HG02885 (cell line): Measurements from ENCODE around the gene CCNE1.
"Not testable (repeated sequence)": the region's sequence is repeated elsewhere in the genome, so short reads cannot be mapped to it uniquely, and the experiment has no call there.

Experiments used
- ATAC-seq: cut with Tn5 transposase; IDR thresholded peaks from one replicate; pipeline ENCODE4 v1.9.1; 2021; ENCODE audit warnings: mild to moderate bottlenecking; ENCODE audit not compliant: unreplicated experiment, poor library complexity

CCNE1 gene

GRCh38 chr19:29812080-29812880 lies 489 bp downstream of the CCNE1 start:
- peak; percentile 27 for ATAC-seq

- ATAC-seq = no peak
These were observed 1.1 kb downstream of the CCNE1 start for GRCh38 chr19:29812881-29813275.

- ATAC-seq = no peak
These were observed 1.9 kb downstream of the CCNE1 start for GRCh38 chr19:29813642-29814041.

GRCh38 chr19:29815231-29815630 lies 3.4 kb downstream of the CCNE1 start:
- ATAC-seq = no peak

GRCh38 chr19:29817316-29817715 lies 5.5 kb downstream of the CCNE1 start:
- ATAC-seq = no peak

- ATAC-seq = no peak
These were observed 7.5 kb downstream of the CCNE1 start for GRCh38 chr19:29819300-29819699.

GRCh38 chr19:29819986-29820385 lies 8.2 kb downstream of the CCNE1 start:
- no peak for ATAC-seq

GRCh38 chr19:29823581-29824330 lies 12.0 kb downstream of the CCNE1 start:
- no peak for ATAC-seq

GRCh38 chr19:29825263-29825662 lies 13.5 kb downstream of the CCNE1 start:
- not testable (repeated sequence) for ATAC-seq

- ATAC-seq = no peak
These were observed 19.3 kb downstream of the CCNE1 start for GRCh38 chr19:29831041-29831548.

GRCh38 chr19:29831686-29832085 lies 19.9 kb downstream of the CCNE1 start:
- ATAC-seq = no peak

- no peak for ATAC-seq
These were observed 21.0 kb downstream of the CCNE1 start for GRCh38 chr19:29832801-29833200.

- no peak for ATAC-seq
These were observed 21.9 kb downstream of the CCNE1 start for GRCh38 chr19:29833614-29834261.

- ATAC-seq = no peak
These were observed 23.4 kb downstream of the CCNE1 start for GRCh38 chr19:29834991-29835846.

GRCh38 chr19:29836409-29836825 lies 24.6 kb downstream of the CCNE1 start:
- ATAC-seq = peak; percentile 60

- peak; percentile 78 for ATAC-seq
These were observed 25.7 kb downstream of the CCNE1 start for GRCh38 chr19:29837448-29837981.

GRCh38 chr19:29837996-29838395 lies 26.2 kb downstream of the CCNE1 start:
- ATAC-seq = no peak

- ATAC-seq = no peak
These were observed 28.5 kb downstream of the CCNE1 start for GRCh38 chr19:29840066-29840950.

GRCh38 chr19:29841209-29841558 lies 29.4 kb downstream of the CCNE1 start:
- ATAC-seq = no peak
